Stimulated activated CD8-positive, alpha-beta memory T cell treated with anti-CD3 and anti-CD28 coated beads, Interleukin-4, amount 100 ng/mL, for 1 hour (primary cell): ENCODE measurements around the gene SCYL1.
"Not testable (repeated sequence)": the region's sequence is repeated elsewhere in the genome, so short reads cannot be mapped to it uniquely, and the experiment has no call there.

ENCODE experiments used
- DNase-seq, 2 donors: peaks; one replicate each; pipeline ENCODE4 v3.0.0-alpha.2; 2020; ENCODE audit warnings: low read depth in 2 of 2, low spot score in 1 of 2

The SCYL1 gene

GRCh38 chr11:65505466-65506289, 19.2 kb upstream of the SCYL1 start:
- DNase-seq: no peak

GRCh38 chr11:65506290-65506771, 18.6 kb upstream of the SCYL1 start:
- no peak for DNase-seq

- no peak for DNase-seq
Observed at GRCh38 chr11:65506772-65507505, 17.9 kb upstream of the SCYL1 start.

- not testable (repeated sequence) for DNase-seq
Observed at GRCh38 chr11:65512311-65512710, 12.6 kb upstream of the SCYL1 start.

- DNase-seq: no peak
Observed at GRCh38 chr11:65516135-65516968, 8.5 kb upstream of the SCYL1 start.

GRCh38 chr11:65518941-65519549, 5.8 kb upstream of the SCYL1 start:
- not testable (repeated sequence) for DNase-seq

- not testable (repeated sequence) for DNase-seq
Observed at GRCh38 chr11:65521777-65522521, 2.9 kb upstream of the SCYL1 start.

- not testable (repeated sequence) for DNase-seq
Observed at GRCh38 chr11:65522718-65523630, 1.9 kb upstream of the SCYL1 start.

- not testable (repeated sequence) for DNase-seq
Observed at GRCh38 chr11:65523631-65523968, 1.3 kb upstream of the SCYL1 start.

GRCh38 chr11:65524014-65524740, 706 bp upstream of the SCYL1 start:
- no peak for DNase-seq

GRCh38 chr11:65525546-65526480, 930 bp downstream of the SCYL1 start:
- no peak for DNase-seq

GRCh38 chr11:65526744-65527143, 1.9 kb downstream of the SCYL1 start:
- no peak for DNase-seq

- no peak for DNase-seq
Observed at GRCh38 chr11:65528819-65529350, 4.0 kb downstream of the SCYL1 start.

GRCh38 chr11:65529475-65530156, 4.7 kb downstream of the SCYL1 start:
- DNase-seq: no peak

GRCh38 chr11:65530157-65530496, 5.2 kb downstream of the SCYL1 start:
- DNase-seq: no peak

- DNase-seq: no peak
Observed at GRCh38 chr11:65532388-65533064, 7.6 kb downstream of the SCYL1 start.
